GM19025 (cell line): ENCODE data around the gene CNIH1.
A peak's percentile ranks its signal among the peaks of the same experiment; 100 is the strongest.
"Not testable (repeated sequence)": the region's sequence is repeated elsewhere in the genome, so short reads cannot be mapped to it uniquely, and the experiment has no call there.

ENCODE experiments used
- ATAC-seq: cut with Tn5 transposase; IDR thresholded peaks from one replicate; pipeline ENCODE4 v1.9.1; 2021; ENCODE audit warnings: mild to moderate bottlenecking, low read depth, moderate library complexity; ENCODE audit not compliant: unreplicated experiment

The CNIH1 gene

DNA sequence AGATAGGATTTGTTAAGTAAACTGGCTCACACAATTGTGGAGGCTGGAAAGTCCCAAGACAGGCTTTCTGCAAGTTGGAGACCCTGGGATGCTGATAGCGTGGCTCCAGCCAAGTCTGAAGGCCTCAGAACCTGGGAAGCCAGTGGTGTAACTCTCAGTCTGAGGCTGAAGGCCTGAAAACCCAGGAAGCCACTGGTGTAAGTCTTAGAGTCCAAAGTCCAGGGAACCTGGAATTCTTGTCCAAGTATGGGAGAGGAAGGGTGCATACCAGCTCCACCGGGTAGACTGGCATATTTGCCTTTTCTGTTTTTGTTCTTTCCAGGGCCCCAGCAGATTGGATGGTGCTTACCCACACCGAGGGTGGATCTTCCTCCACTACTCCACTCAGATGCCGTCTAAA lies 29.5 kb upstream of the CNIH1 start:
- ATAC-seq, result no peak

DNA sequence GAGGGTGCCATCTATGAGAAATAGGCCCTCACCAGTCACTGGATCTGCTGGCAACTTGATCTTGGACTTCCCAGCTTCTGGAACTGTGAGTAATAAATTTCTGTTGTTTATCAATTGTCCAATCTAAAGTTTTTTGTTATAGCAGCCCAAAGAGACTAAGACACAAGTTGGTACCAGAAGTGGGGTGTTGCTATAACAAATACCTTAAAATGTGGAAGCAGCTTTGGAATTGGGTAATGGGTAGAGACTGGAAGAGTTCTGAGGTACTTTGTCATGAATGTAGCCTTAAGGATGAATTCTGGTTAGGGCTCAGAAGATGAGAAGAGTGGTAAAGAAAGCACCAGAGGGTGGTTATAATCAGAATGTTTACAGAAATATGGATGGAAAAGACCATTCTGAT lies 26.1 kb upstream of the CNIH1 start:
- no peak for ATAC-seq

GRCh38 chr14:54465654-54466053 lies 24.5 kb upstream of the CNIH1 start:
- no peak for ATAC-seq

DNA sequence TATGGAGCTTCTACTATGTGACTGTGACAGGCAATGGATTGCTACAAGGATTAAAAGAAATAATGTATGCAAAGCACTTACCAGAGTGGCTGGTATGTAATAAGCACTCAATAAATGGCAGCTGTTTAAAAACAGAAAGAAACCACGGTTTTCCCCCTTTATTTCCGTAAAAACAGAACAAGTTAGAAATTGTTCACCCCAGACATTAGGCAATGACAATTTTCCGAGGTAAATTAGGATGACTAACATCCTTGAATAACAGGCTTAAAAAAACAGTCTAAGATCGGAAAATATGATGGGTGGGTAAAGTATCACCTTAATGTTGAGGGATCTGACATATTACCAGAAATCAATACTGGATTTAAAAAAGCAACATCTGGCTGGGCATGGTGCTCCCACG lies 20.9 kb upstream of the CNIH1 start:
- no peak for ATAC-seq

GRCh38 chr14:54459106-54459505 lies 17.9 kb upstream of the CNIH1 start:
- no peak for ATAC-seq

DNA sequence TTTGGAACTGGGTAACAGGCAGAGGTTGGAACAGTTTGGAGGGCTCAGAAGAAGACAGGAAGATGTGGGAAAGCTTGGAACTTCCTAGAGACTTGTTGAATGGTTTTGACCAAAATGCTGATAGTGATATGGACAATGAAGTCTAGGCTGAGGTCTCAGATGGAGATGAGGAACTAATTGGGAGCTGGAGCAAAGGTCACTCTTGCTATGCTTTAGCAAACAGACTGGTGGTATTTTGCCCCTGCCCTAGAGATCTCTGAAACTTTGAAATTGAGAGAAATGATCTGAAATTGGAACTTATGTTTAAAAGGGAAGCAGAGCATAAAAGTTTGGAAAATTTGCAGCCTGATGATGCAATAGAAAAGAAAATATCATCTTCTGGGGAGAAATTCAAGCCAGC lies 17.4 kb upstream of the CNIH1 start:
- not testable (repeated sequence) for ATAC-seq

GRCh38 chr14:54457609-54457996 lies 16.4 kb upstream of the CNIH1 start:
- ATAC-seq, result no peak

GRCh38 chr14:54456820-54457608 lies 15.8 kb upstream of the CNIH1 start:
- not testable (repeated sequence) for ATAC-seq

GRCh38 chr14:54455363-54455762 lies 14.2 kb upstream of the CNIH1 start:
- no peak for ATAC-seq

DNA sequence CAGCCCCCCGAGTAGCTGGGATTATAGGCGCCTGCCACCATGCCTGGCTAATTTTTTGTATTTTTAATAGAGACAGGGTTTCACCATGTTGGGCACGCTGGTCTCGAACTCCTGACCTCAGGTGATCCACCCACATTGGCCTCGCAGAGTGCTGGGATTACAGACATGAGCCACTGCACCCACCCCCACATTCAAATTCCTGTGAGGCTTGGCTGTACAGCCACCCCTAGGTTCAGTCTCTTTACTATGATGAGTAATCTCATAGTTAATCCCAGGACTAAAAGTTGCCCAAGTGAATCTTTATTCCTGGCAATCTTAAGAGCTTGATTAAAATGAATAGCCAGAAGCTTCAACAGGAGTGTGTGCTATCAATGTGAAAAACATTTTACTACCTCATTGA lies 12.8 kb upstream of the CNIH1 start:
- not testable (repeated sequence) for ATAC-seq

DNA sequence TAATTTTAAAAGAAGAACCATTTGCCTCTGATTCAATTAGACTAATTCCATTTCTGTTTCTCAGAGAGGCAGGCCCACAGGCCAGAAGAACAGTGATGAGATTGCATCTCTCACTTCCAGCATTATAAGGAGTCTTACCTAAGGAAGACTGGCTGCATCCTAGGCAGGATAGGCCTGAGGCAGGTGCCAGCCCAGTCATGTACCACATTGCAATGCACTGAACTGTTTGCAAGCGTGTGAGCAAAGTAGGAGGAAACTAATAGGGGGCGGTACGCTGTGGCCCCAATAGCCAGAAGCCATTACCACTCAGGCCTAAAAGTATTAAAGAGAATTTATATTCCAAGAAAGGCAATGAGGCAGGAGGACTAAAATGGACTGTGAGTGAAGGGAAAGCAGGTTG lies 12.1 kb upstream of the CNIH1 start:
- ATAC-seq, result no peak

DNA sequence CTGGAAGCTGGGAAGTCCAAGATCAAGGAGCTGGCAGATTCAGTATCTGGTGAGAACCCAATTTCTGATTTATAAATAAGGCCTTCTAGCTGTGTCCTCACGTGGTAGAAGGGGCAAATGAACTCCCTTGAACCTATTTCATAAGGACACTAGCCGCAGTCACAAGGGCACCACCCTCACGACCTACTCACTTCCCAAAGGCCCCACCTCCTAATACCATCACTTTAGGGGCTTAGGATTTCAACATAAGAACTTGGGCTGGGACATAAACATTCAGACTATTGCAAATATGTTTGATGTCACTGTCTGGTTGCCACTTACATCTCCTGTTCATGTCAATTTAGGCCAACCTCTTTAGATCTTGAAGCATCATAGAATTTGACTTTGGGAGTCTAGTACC lies 10.8 kb upstream of the CNIH1 start:
- ATAC-seq, result no peak

DNA sequence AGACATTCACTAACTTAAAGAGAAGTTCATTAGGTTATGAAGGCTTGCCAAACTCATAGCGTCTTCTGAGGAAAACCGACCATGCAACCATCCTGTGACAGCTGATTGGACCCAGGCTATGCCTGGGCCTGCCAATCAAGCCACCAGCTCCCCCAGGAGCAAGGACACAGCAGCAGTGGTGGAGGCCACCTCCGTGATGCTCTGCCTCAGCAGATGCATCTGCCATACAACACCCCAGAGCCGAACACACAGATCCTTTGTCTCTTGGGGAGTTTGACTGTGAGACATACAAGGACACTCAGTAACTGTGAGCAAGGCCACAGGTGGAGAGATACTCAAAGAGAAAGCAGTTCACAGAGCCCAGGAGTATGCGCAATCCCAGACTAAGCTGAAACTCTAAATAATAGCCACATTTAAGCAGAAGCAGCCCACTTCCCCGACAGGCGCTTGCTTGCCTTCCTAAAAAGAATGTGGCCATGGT lies 10.0 kb upstream of the CNIH1 start:
- ATAC-seq, result no peak

- peak; percentile 80 for ATAC-seq
These were observed 9.4 kb upstream of the CNIH1 start for GRCh38 chr14:54450535-54450934.

GRCh38 chr14:54447231-54447692 lies 6.1 kb upstream of the CNIH1 start:
- no peak for ATAC-seq

- ATAC-seq, result no peak
These were observed 5.1 kb upstream of the CNIH1 start for GRCh38 chr14:54446161-54446693.

GRCh38 chr14:54444681-54445080 lies 3.5 kb upstream of the CNIH1 start:
- ATAC-seq, result no peak

GRCh38 chr14:54443981-54444380 lies 2.8 kb upstream of the CNIH1 start:
- ATAC-seq, result no peak

GRCh38 chr14:54442961-54443360 lies 1.8 kb upstream of the CNIH1 start:
- ATAC-seq, result not testable (repeated sequence)

DNA sequence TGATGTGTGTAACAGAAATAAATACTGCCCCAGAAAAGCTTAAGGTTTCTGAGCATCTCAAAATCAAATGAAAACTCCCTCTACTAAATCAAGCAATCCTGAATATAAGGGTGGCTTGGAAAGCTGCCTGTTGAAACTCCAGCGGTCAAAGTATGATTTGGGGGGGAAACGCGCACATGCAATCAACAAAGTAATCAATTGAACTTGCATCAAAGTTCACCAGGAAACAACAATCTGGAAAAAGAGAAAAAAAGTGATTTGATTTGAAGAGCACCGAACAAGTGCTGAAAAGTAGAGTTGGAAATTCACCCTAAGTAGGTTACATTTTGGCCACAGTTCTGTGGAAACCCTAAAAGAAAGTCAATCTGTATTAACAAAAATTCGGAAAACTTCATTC lies 700 bp downstream of the CNIH1 start:
- ATAC-seq, result no peak

GRCh38 chr14:54440037-54440436 lies 1.1 kb downstream of the CNIH1 start:
- ATAC-seq, result no peak

GRCh38 chr14:54438703-54439102 lies 2.5 kb downstream of the CNIH1 start:
- no peak for ATAC-seq
